GM12878 (cell line): Measurements from ENCODE around the gene GPT2. TPM values are rescaled to one million over a fixed set of nuclear protein-coding genes. Genes with fewer than 3 reads are reported as not detected.

ENCODE experiments used
- ATAC-seq: fragments of 200-7000 bp; cut with Tn5 transposase; 3 replicates; pipeline ENCODE4 v1.9.1; 2020; ENCODE audit warnings: mild to moderate bottlenecking, moderate library complexity
- BruUV-seq: library from RNA; stranded (reverse); fragments of 400-500 nt; replicated peaks from 2 replicates; lab custom pipeline; 2021; lab: Mats Ljungman, UMichigan
- CTCF ChIA-PET: fragments of 300-600 bp; sonication (Branson Sonifier 250); formaldehyde crosslinking; extraction: SDS; loops from one replicate; lab custom pipeline; 2021; ENCODE audit warnings: inconsistent platforms; lab: Yijun Ruan, JAX
- POLR2A ChIA-PET: fragments of 350-600 bp; formaldehyde crosslinking; extraction: SDS; loops from one replicate; lab custom pipeline; 2021; ENCODE audit warnings: inconsistent platforms; lab: Charles Lee
- RAD21 ChIA-PET: fragments of 300-600 bp; sonication (Branson Sonifier 250); formaldehyde crosslinking; loops from one replicate; lab custom pipeline; 2023; ENCODE audit warnings: antibody characterized with exemption; ENCODE audit not compliant: unreplicated experiment; lab: Charles Lee
- SMC1A ChIA-PET: fragments of 300-600 bp; sonication (Branson Sonifier 250); formaldehyde crosslinking; loops from one replicate; lab custom pipeline; 2023; ENCODE audit not compliant: unreplicated experiment, uncharacterized antibody; lab: Charles Lee
- DNase-seq: peaks from one replicate; pipeline ENCODE4 v3.0.0-alpha.2; 2011; ENCODE audit warnings: low read depth, low spot score
- FAIRE-seq: peaks from 3 replicates; lab custom pipeline; 2011; peaks lifted over from hg19 to GRCh38; lab: Jason Lieb, UNC
- H2AFZ ChIP-seq: 2 replicates; pipeline ENCODE4 v1.6.0; 2011; ENCODE audit warnings: low read depth, low read length, control low read depth; ENCODE audit not compliant: control insufficient read depth
- H3K27ac ChIP-seq: 2 replicates; pipeline ENCODE4 v1.5.1; 2011; ENCODE audit warnings: control low read depth; ENCODE audit not compliant: control insufficient read depth, insufficient read depth
- H3K27me3 ChIP-seq, 2 experiments: replicated peaks in 1 of 2; 2 replicates each; pipeline versions ENCODE4 v1.6.0 to v1.6.1; 2011; ENCODE audit warnings: low read length in 1 of 2; ENCODE audit not compliant: control insufficient read depth in 2 of 2, insufficient read depth in 2 of 2
- H3K36me3 ChIP-seq, 2 experiments: 2 replicates each; pipeline ENCODE4 v1.5.1; 2011; ENCODE audit warnings: low read length in 1 of 2; ENCODE audit not compliant: control insufficient read depth in 2 of 2, insufficient read depth in 2 of 2
- H3K4me1 ChIP-seq: 2 replicates; pipeline ENCODE4 v1.6.1; 2011; ENCODE audit warnings: mild to moderate bottlenecking, low read length, moderate library complexity, mixed read lengths; ENCODE audit not compliant: control insufficient read depth, insufficient read depth
- H3K4me2 ChIP-seq: 2 replicates; pipeline ENCODE4 v1.6.0; 2011; ENCODE audit warnings: control low read depth; ENCODE audit not compliant: control insufficient read depth, insufficient read depth
- H3K4me3 ChIP-seq: fragments of 200-600 bp; sonication (generic); 2 replicates; pipeline ENCODE4 v1.5.1; 2016
- H3K79me2 ChIP-seq: 2 replicates; pipeline ENCODE4 v1.6.0; 2011; ENCODE audit warnings: low read length; ENCODE audit not compliant: control insufficient read depth, insufficient read depth
- H3K9ac ChIP-seq: 2 replicates; pipeline ENCODE4 v1.8.0; 2011; ENCODE audit warnings: low read length, control low read depth, mixed read lengths; ENCODE audit not compliant: control insufficient read depth, insufficient read depth
- H3K9me3 ChIP-seq: replicated peaks from 3 replicates; pipeline ENCODE4 v1.5.1; 2011; ENCODE audit warnings: mild to moderate bottlenecking, low read length; ENCODE audit not compliant: control insufficient read depth, insufficient read depth
- H4K20me1 ChIP-seq: 2 replicates; pipeline ENCODE4 v1.6.0; 2011; ENCODE audit not compliant: control insufficient read depth, insufficient read depth
- ATF2 ChIP-seq: IDR thresholded peaks from 2 replicates; pipeline ENCODE4 v1.6.1; 2012; ENCODE audit warnings: low read length, inconsistent platforms
- BHLHE40 ChIP-seq, 2 experiments: fragments of 450-650 bp in 1 of 2; IDR thresholded peaks; 2 replicates each; pipeline ENCODE4 v1.6.1; 2011 to 2017; ENCODE audit warnings: low read depth in 2 of 2, borderline replicate concordance in 1 of 2, improper control_type of control experiment in 1 of 2, low read length in 1 of 2, mild to moderate bottlenecking in 1 of 2
- DPF2 ChIP-seq: fragments of 450-650 bp; IDR thresholded peaks from 2 replicates; pipeline ENCODE4 v1.6.1; 2017; ENCODE audit warnings: mild to moderate bottlenecking
- JUNB ChIP-seq: IDR thresholded peaks from 2 replicates; pipeline ENCODE4 v1.6.1; 2016; ENCODE audit warnings: antibody characterized with exemption, mild to moderate bottlenecking
- NFIC ChIP-seq: IDR thresholded peaks from 2 replicates; pipeline ENCODE4 v1.6.1; 2012; ENCODE audit warnings: low read depth, mild to moderate bottlenecking, inconsistent platforms, low read length, moderate library complexity
- NFYA ChIP-seq: IDR thresholded peaks from 2 replicates; pipeline ENCODE4 v1.6.1; 2011; ENCODE audit warnings: low read depth, mild to moderate bottlenecking, low read length, improper control_type of control experiment, borderline replicate concordance
- POLR2AphosphoS5 ChIP-seq: IDR thresholded peaks from 2 replicates; pipeline ENCODE4 v1.6.1; 2011; ENCODE audit warnings: mild to moderate bottlenecking, low read length, inconsistent platforms
- PRDM15 ChIP-seq: fragments of 450-650 bp; formaldehyde crosslinking; IDR thresholded peaks from 2 replicates; pipeline ENCODE4 v1.4.0; 2020; ENCODE audit warnings: mild to moderate bottlenecking, moderate library complexity
- RB1 ChIP-seq: fragments of 450-650 bp; formaldehyde crosslinking; IDR thresholded peaks from 2 replicates; pipeline ENCODE4 v1.6.1; 2017; ENCODE audit warnings: mild to moderate bottlenecking, borderline replicate concordance
- RFX5 ChIP-seq: IDR thresholded peaks from 2 replicates; pipeline ENCODE4 v1.6.1; 2011; ENCODE audit warnings: low read depth, low read length, improper control_type of control experiment
- RUNX3 ChIP-seq: IDR thresholded peaks from 2 replicates; pipeline ENCODE4 v1.6.1; 2012; ENCODE audit warnings: low read length, inconsistent platforms
- SREBF2 ChIP-seq: IDR thresholded peaks from 2 replicates; pipeline ENCODE4 v1.6.1; 2012; ENCODE audit warnings: mild to moderate bottlenecking, low read length
- TCF3 ChIP-seq: IDR thresholded peaks from 2 replicates; pipeline ENCODE4 v1.6.1; 2012; ENCODE audit warnings: low read depth, mild to moderate bottlenecking, low read length, borderline replicate concordance; ENCODE audit not compliant: insufficient read depth
- USF2 ChIP-seq: IDR thresholded peaks from 2 replicates; pipeline ENCODE4 v1.6.1; 2011; ENCODE audit warnings: low read depth, low read length, improper control_type of control experiment, borderline replicate concordance
- WGBS: methylation state at CpG from one replicate; pipeline ENCODE4 v1.1.6; 2016; ENCODE audit warnings: low lambda C conversion rate; ENCODE audit not compliant: insufficient replicate concordance, insufficient coverage; ENCODE audit errors: missing lambda C conversion rate; 5-methylcytosine and 5-hydroxymethylcytosine counted together
- in situ Hi-C: fragments of 300-500 bp; cut with MboI; formaldehyde crosslinking; loops from 9 replicates; pipeline ENCODE4 v1.14.3; 2018; ENCODE audit warnings: mixed read lengths
- intact Hi-C: fragments of 100-400 bp; cut with micrococcal nuclease; formaldehyde crosslinking; loops from one replicate; pipeline ENCODE4 v1.14.2; 2022; ENCODE audit not compliant: unreplicated experiment
- polyA plus RNA-seq, 11 experiments: library from polyadenylated mRNA; depleted of rRNA in 4 of 11; unstranded in 6 of 11; stranded (reverse) in 5 of 11; fragments of >200 nt; fragmentation: Nextera tagmentation in 4 of 11; fragmentation: Illumina TruSeq in 1 of 11; extraction: Ambion mirVana in 4 of 11; extraction: Trizol in 1 of 11; gene quantifications; 1 replicate in 1 of 11; 2 replicates in 10 of 11; pipeline versions ENCODE4 v1.2.1 to v1.2.3, GENCODE V29; 2011 to 2016; ENCODE audit warnings: inconsistent platforms in 2 of 11, missing spikeins in 2 of 11, low read depth in 1 of 11
- total RNA-seq, 4 experiments: library from RNA; depleted of rRNA in 3 of 4; stranded (reverse); fragments of >200 nt in 3 of 4; fragmentation: Illumina TruSeq in 1 of 4; extraction: Trizol in 1 of 4; gene quantifications; 2 replicates each; pipeline versions ENCODE4 v1.2.1 to v1.2.3, GENCODE V29; 2013 to 2021
- TF ChIP-seq, protein P1 (sequence below): IDR thresholded peaks from 2 replicates; pipeline ENCODE4 v1.6.1; 2011; ENCODE audit warnings: low read depth, mild to moderate bottlenecking, low read length, moderate library complexity, borderline replicate concordance; ENCODE audit errors: extremely low read depth

The GPT2 gene
- total and polyA plus RNA-seq, 10 of the 15 experiments (the other 5 are each of a cell fraction or from before 2014, with no cell fraction given), result 0.45 to 9.9 (median 4.3) TPM

- no peaks in the 10 kb centered on the region for H3K36me3 ChIP-seq
- ChIA-PET RAD21 (interaction anchor here (0.7 to 3.1 kb wide), 13 partner anchors 13 to 1218 kb away, joined by 3 to 14 read pairs (median 5); partner anchors contain the start of gene NETO2), POLR2A (interaction anchor here (0.8 kb wide), 1 partner anchor 70 kb away, joined by 4 read pairs; no protein-coding TSS in a partner anchor), SMC1A (interaction anchor here (0.9 to 1.9 kb wide), 17 partner anchors 8 to 1218 kb away, joined by 3 to 14 read pairs (median 5); partner anchors contain the start of genes ITFG1, NETO2 and PHKB), CTCF (interaction anchor here (0.6 to 3.6 kb wide), 17 partner anchors 15 to 1216 kb away, joined by 3 to 23 read pairs (median 6); partner anchors contain the start of genes DNAJA2 and NETO2)
- intact Hi-C loops, result loop anchor here (1.0 to 10.0 kb wide), 4 partner anchors 68 to 1216 kb away; no protein-coding TSS in a partner anchor
- no peaks in the 10 kb centered on the region for H4K20me1 ChIP-seq
- peaks cover 5% of the 10 kb centered on the region; the same call in 1 of the 2 replicates for H3K4me1 ChIP-seq
- H3K9ac ChIP-seq, result no peak overlapping the region
- H3K27ac ChIP-seq, result no peak overlapping the region
- H3K9me3 ChIP-seq, result no peaks in the 10 kb centered on the region
- H3K79me2 ChIP-seq, result no peaks in the 10 kb centered on the region
- no peak overlapping the region for H3K4me3 ChIP-seq
- peak; percentile 56 for FAIRE-seq
- no TSS peak for BruUV-seq
- H3K4me2 ChIP-seq, result no peak overlapping the region
- peak overlapping the region; percentile 6; the same call in 1 of the 2 replicates for H2AFZ ChIP-seq
- WGBS, result 42% methylated on average over 4 of the region's 4 CpGs
- H3K27me3 ChIP-seq, result no peaks in the 10 kb centered on the region
- ATAC-seq, result peak; percentile 17
- no peak for DNase-seq
- in situ Hi-C loops, result no loop called here
- TF ChIP-seq NFYA (no peak), RUNX3 (no peak), RFX5 (no peak), NFIC (no peak), BHLHE40 (IDR thresholded peaks at IDR 0.05; ENCODE audit: borderline replicate concordance in 1 of 2, low read depth in 2 of 2, low read length in 1 of 2) (no peak), JUNB (no peak), DPF2 (no peak), RB1 (no peak), ATF2 (no peak), USF2 (no peak), TCF3 (no peak), POLR2AphosphoS5 (no peak), SREBF2 (no peak), PRDM15 (CRISPR knock-in tag) (no peak)
- TF ChIP-seq, protein P1, sequence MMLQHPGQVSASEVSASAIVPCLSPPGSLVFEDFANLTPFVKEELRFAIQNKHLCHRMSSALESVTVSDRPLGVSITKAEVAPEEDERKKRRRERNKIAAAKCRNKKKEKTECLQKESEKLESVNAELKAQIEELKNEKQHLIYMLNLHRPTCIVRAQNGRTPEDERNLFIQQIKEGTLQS, result no peak
These were observed 64.5 kb downstream of the GPT2 start for GRCh38 chr16:46948548-46949166.
